Keratinocyte (primary cell): ENCODE measurements around the gene RASGRF2. TPM values are rescaled to one million over a fixed set of nuclear protein-coding genes. Genes with fewer than 3 reads are reported as not detected.

Experiments
- DNase-seq: peaks from one replicate; pipeline ENCODE4 v3.0.0-alpha.2; 2011; ENCODE audit warnings: low read depth, missing footprints, low spot score
- FAIRE-seq: peaks from 2 replicates; lab custom pipeline; 2011; peaks lifted over from hg19 to GRCh38; lab: Jason Lieb, UNC
- H2AFZ ChIP-seq: 2 replicates; pipeline ENCODE4 v1.6.0; 2012; ENCODE audit warnings: low read length, control low read depth, inconsistent platforms; ENCODE audit not compliant: control insufficient read depth
- H3K27ac ChIP-seq: 2 replicates; pipeline ENCODE4 v1.5.1; 2011; ENCODE audit warnings: low read length; ENCODE audit not compliant: control insufficient read depth, insufficient read depth
- H3K27me3 ChIP-seq: 3 replicates; pipeline ENCODE4 v1.6.0; 2011; ENCODE audit warnings: low read length; ENCODE audit not compliant: control insufficient read depth, insufficient read depth; ENCODE audit errors: extremely low read depth
- H3K36me3 ChIP-seq, 2 experiments: 2 replicates in 1 of 2; 3 replicates in 1 of 2; pipeline ENCODE4 v1.5.1; 2011; ENCODE audit warnings: low read length in 2 of 2, mild to moderate bottlenecking in 1 of 2; ENCODE audit not compliant: control insufficient read depth in 2 of 2, insufficient read depth in 2 of 2; ENCODE audit errors: extremely low read depth in 1 of 2
- H3K4me1 ChIP-seq: 3 replicates; pipeline ENCODE4 v1.5.1; 2011; ENCODE audit warnings: low read length; ENCODE audit not compliant: control insufficient read depth, insufficient read depth; ENCODE audit errors: extremely low read depth
- H3K4me2 ChIP-seq: 3 replicates; pipeline ENCODE4 v1.6.0; 2011; ENCODE audit warnings: low read depth, low read length; ENCODE audit not compliant: control insufficient read depth, insufficient read depth; ENCODE audit errors: extremely low read depth
- H3K4me3 ChIP-seq, 3 experiments: fragments of 200-600 bp in 1 of 3; sonication (generic) in 1 of 3; 2 replicates in 2 of 3; 3 replicates in 1 of 3; pipeline ENCODE4 v1.5.1; 2011 to 2016; ENCODE audit warnings: low read length in 3 of 3, mild to moderate bottlenecking in 3 of 3, control low read depth in 2 of 3, inconsistent platforms in 1 of 3, low read depth in 1 of 3, mixed read lengths in 1 of 3, mixed run types in 1 of 3, moderate library complexity in 1 of 3; ENCODE audit not compliant: control insufficient read depth in 2 of 3, insufficient read depth in 2 of 3; ENCODE audit errors: extremely low read depth in 1 of 3
- H3K79me2 ChIP-seq: 2 replicates; pipeline ENCODE4 v1.6.0; 2012; ENCODE audit warnings: low read length; ENCODE audit not compliant: control insufficient read depth, insufficient read depth
- H3K9ac ChIP-seq: 3 replicates; pipeline ENCODE4 v1.6.0; 2011; ENCODE audit warnings: low read length; ENCODE audit not compliant: control insufficient read depth, insufficient read depth; ENCODE audit errors: extremely low read depth
- H3K9me1 ChIP-seq: 3 replicates; pipeline ENCODE4 v1.6.0; 2011; ENCODE audit warnings: low read length; ENCODE audit not compliant: control insufficient read depth, insufficient read depth; ENCODE audit errors: extremely low read depth
- H3K9me3 ChIP-seq: 2 replicates; pipeline ENCODE4 v1.5.1; 2012; ENCODE audit warnings: low read depth, low read length; ENCODE audit not compliant: control insufficient read depth
- H4K20me1 ChIP-seq: 3 replicates; pipeline ENCODE4 v1.6.0; 2011; ENCODE audit warnings: low read length; ENCODE audit not compliant: control insufficient read depth, insufficient read depth; ENCODE audit errors: extremely low read depth
- CTCF ChIP-seq, 3 experiments: IDR thresholded peaks in 1 of 3; conservative IDR thresholded peaks in 1 of 3; optimal IDR thresholded peaks in 1 of 3; 2 replicates in 2 of 3; 3 replicates in 1 of 3; pipeline versions ENCODE3 to v1.5.1; 2011; ENCODE audit warnings: low read length in 3 of 3, mild to moderate bottlenecking in 3 of 3, moderate library complexity in 2 of 3, control low read depth in 1 of 3, inconsistent platforms in 1 of 3; ENCODE audit not compliant: insufficient read depth in 2 of 3; ENCODE audit errors: extremely low read depth in 1 of 3
- EZH2 ChIP-seq: IDR thresholded peaks from one replicate; pipeline ENCODE4 v1.6.1; 2012; ENCODE audit warnings: inconsistent platforms, mild to moderate bottlenecking, low read length, moderate library complexity
- dilution Hi-C: fragments of 300-500 bp; cut with MboI; formaldehyde crosslinking; loops from one replicate; pipeline ENCODE4 v1.7.0; 2020; ENCODE audit warnings: low sequenced_read_pairs; ENCODE audit not compliant: extremely low pct_ligation_motif_present
- polyA plus RNA-seq, 5 experiments: library from polyadenylated mRNA; depleted of rRNA in 3 of 5; stranded (reverse) in 3 of 5; stranded (forward) in 1 of 5; unstranded in 1 of 5; fragments of >200 nt; gene quantifications; 1 replicate in 1 of 5; 2 replicates in 3 of 5; 3 replicates in 1 of 5; pipeline versions ENCODE4 v1.2.1 to v1.2.3, GENCODE V29; 2011 to 2012; ENCODE audit warnings: missing spikeins in 2 of 5, low read depth in 1 of 5, low replicate concordance in 1 of 5

Gene RASGRF2
- polyA plus RNA-seq, 1 donor (not counting 4 experiments of a cell fraction or from before 2014, with no cell fraction given): 0.03 TPM

DNA sequence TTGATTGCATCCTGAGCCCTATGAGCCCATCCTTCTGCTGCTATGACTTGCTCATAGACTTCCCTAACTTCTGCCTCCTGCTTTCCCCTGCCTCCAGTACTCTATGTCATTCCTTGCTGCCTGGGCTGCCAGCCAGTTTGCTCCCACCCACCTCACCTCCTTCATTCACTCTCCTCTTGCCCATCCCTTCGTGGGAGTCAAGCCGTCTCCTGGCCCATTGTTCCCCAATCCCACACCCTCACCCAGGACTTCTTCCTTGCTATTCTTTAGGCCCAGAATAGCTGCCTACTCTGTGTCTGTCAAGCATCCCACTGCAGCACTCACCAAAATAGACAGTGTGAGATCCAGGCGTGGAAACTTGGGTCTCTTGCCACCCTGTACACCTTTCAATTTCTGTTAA lies 131.0 kb downstream of the RASGRF2 start:
- no peaks in the 10 kb centered on the region for H4K20me1 ChIP-seq
- no peak overlapping the region for H3K9ac ChIP-seq
- no peak overlapping the region for H2AFZ ChIP-seq
- H3K36me3 ChIP-seq: no peaks in the 10 kb centered on the region
- no peak for FAIRE-seq
- no peak overlapping the region for H3K4me3 ChIP-seq
- H3K27ac ChIP-seq: no peak overlapping the region
- H3K9me1 ChIP-seq: no peaks in the 10 kb centered on the region
- no peaks in the 10 kb centered on the region for H3K27me3 ChIP-seq
- H3K9me3 ChIP-seq: no peaks in the 10 kb centered on the region
- no peaks in the 10 kb centered on the region for H3K4me1 ChIP-seq
- TF ChIP-seq EZH2 (no peak), CTCF (optimal IDR thresholded peaks at IDR 0.05 in 1 of 3, IDR thresholded peaks at IDR 0.05 in 1 of 3, conservative IDR thresholded peaks at IDR 0.05 in 1 of 3; ENCODE audit: extremely low read depth in 1 of 3, insufficient read depth in 2 of 3, low read length in 3 of 3) (no peak)
- no peak for DNase-seq
- no peaks in the 10 kb centered on the region for H3K79me2 ChIP-seq
- no peak overlapping the region for H3K4me2 ChIP-seq
- dilution Hi-C loops: no loop called here

- FAIRE-seq (no peak), DNase-seq (no peak)
- Histone ChIP-seq H4K20me1 (no peaks in the 10 kb centered on the region), H3K27ac (no peak overlapping the region), H3K4me1 (no peaks in the 10 kb centered on the region), H3K9me1 (no peaks in the 10 kb centered on the region), H3K9ac (no peak overlapping the region), H3K4me3 (no peak overlapping the region), H3K4me2 (no peak overlapping the region), H3K27me3 (no peaks in the 10 kb centered on the region), H2AFZ (no peak overlapping the region), H3K36me3 (no peaks in the 10 kb centered on the region), H3K9me3 (no peaks in the 10 kb centered on the region), H3K79me2 (no peaks in the 10 kb centered on the region)
- dilution Hi-C loops: no loop called here
- no peak for TF ChIP-seq CTCF (optimal IDR thresholded peaks at IDR 0.05 in 1 of 3, IDR thresholded peaks at IDR 0.05 in 1 of 3, conservative IDR thresholded peaks at IDR 0.05 in 1 of 3; ENCODE audit: extremely low read depth in 1 of 3, insufficient read depth in 2 of 3, low read length in 3 of 3)
- no peak for TF ChIP-seq EZH2
Measured at GRCh38 chr5:81093536-81094196, 133.5 kb downstream of the RASGRF2 start.
